Myocyte (in vitro differentiated cells): ENCODE data around the gene HOXC11. TPM values are rescaled to one million over a fixed set of nuclear protein-coding genes. Genes with fewer than 3 reads are reported as not detected.

Experiments used
- DNase-seq: peaks from one replicate; pipeline ENCODE4 v3.0.0-alpha.2; 2012; ENCODE audit warnings: low read depth
- total RNA-seq: library from RNA; depleted of rRNA; stranded (reverse); fragments of >200 nt; gene quantifications from 2 replicates; pipeline ENCODE4 v1.2.3, GENCODE V29; 2014

The HOXC11 gene
- total RNA-seq, 1 donor from 2014 or later, result 2.2 TPM

DNA sequence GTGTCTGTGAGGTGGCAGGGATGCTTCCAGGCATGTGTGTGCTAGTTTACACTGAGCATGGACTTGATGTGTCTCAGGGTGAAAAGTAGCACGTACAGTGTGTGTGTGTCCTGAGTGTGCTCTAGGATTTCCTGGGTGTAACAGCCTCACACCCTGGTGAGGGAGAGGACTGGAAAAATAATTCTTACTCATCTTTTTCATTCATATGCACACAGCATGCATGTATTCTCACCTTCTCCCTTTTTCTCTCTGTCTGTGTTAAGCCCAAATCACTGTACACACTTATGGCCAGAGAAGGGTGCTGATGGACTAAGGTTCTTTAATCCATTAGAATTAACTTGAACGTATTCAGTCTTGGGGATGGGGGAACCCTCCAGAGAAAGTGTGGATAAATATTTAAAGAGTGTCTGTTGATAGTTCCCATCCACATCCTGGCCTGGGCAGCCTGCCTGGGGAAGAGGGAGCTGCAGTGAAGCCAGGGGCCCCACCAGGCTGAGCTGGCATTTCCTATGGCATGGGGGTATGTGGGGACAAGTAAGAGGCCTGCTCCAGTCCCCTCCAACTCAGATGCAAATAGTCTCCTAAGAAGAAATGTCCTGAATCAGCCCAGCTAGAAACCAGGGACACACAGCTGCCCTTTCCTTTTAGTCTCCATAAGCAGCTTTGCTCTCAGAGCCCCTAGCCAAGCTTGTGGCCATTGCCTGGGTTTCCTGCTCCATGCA, 34.8 kb downstream of the HOXC11 start:
- DNase-seq, result no peak

GRCh38 chr12:54008260-54008552, 35.3 kb downstream of the HOXC11 start:
- no peak for DNase-seq

- peak; percentile 55 for DNase-seq
Observed at GRCh38 chr12:54009171-54010052, 36.5 kb downstream of the HOXC11 start.

GRCh38 chr12:54010053-54010971, 37.4 kb downstream of the HOXC11 start:
- DNase-seq, result peak; percentile 38

- DNase-seq, result peak; percentile 34
Observed at GRCh38 chr12:54010972-54011664, 38.2 kb downstream of the HOXC11 start.

GRCh38 chr12:54011665-54012532, 39.0 kb downstream of the HOXC11 start:
- DNase-seq, result peak; percentile 47

DNA sequence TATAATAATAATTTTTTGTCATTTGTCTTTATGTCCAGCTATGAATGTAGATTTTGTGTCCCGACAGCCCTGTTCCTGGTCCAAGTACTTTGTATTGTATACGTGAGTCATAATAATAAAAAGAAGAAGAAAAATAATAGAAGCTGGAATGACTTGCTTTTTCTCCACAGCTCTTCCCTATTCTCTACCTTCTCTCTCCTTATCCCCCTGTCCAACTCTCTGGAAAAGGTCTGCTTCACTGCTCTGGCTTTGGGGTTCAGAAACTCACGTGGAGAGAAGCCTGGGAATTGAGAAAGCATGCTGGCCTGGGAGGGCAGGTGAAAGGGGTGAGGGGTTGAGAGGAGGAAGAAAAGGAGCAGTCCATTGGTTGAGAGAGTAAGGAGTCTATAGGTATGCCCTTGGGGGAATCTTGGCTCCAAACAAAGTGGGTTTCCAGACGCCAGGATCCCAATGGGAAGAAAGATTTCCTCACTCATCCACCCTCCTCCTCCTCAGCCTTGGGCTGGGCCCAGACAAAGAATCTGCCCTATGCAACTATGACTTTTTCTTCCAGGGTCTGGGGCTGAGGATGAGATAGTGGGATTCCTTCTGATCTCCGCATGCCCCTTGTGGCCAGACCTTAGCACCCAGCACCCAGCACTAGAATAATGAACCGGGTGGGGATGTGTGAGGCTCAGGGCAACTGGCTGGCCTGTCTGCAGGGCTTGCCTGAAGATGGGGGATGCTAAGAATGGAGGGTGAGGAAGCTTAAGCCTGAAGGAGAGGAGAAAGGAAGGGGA, 39.9 kb downstream of the HOXC11 start:
- DNase-seq, result peak; percentile 37

DNA sequence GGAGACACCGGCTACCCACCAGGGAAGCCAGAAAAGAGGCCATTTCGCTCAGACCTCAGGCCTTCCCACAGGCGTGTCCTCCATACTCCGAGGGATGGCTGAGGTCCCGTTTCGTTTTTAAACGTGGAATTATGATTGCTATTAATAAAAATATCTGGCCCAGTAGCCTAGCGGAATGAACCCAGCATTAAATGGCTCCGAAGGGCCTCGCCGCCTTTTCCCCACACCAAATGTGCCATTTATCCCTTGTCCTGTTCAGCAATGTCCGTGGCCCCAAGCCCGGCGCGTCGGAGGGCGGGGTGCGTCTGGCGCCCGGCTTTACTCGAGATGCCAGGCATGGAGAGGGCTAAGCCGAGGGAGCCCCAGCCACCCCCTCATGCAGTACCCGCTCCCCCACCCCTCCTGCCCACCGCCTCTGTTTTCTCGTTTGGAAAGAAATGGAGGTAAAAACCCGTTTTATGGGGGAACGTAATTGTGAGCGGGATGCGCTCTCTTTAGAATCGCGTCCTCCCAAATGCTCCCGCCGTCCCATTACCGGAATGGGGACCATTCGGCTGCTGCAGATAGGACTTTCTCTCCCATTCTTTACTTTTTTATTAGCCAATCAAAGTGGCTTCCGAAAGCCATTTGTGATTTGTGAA, 41.6 kb downstream of the HOXC11 start:
- peak; percentile 66 for DNase-seq

DNA sequence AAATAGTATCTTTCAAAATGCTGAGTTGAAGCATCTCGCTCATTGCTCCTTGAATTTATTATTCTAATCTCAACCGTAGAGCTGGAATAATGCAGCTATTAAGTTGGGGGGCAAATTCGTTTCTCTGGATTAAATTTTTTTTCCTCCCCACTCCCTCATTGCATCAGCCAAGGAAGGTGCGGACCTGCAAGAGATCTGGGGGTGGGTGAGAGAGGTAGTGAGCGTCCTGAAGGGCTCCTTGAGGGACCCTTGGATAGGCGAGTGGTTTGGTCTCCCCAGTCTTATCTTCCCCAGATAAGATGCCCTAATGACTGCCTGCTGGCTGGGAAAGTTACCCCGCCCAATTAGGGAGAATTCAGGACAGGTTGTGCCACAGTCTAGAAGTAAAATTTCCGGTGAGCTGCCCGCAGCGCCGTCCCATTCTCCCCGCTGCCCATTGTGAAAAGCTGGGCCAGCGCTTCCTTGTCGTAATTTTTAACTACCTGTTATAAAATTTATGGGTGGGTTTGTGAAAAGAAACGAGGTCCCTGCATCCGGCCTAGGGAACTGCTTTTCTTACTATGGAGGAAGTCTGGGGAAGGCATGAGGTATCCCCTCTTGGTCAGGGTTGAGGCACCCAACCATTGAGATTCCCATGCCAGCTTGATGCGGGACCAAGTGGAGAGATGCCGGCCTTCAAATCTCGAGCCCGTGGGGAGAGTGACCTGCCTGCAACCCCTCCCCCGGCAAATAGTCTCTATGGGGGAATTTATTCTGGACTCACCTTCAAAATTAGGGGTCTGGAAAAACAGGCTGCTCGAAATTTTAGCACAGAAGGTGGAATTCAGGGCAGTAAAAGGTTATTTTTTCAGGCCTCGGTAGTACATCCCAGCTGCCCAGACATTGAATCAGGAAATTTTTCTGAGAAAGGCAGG, 42.3 kb downstream of the HOXC11 start:
- no peak for DNase-seq

DNA sequence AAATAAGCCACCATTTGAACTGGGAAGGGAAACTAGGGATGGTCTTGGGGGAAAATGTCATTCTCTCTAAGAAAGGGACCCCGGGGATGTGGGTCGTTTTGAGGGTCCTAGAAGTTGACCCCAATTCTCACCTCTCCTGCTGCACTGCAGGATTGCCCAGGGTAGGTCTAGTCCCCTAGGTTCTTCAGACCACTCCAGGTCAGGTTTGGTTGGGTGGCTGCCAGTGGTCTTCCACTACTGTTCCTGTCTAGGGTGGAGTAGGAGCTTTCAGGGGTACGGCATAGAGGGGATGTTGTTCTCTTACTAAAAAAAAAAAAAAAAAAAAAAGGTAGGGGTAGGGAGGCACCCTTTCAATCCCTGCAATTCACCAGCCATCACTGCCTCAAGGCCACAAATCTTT, 43.1 kb downstream of the HOXC11 start:
- no peak for DNase-seq

GRCh38 chr12:54016478-54016964, 43.6 kb downstream of the HOXC11 start:
- peak; percentile 80 for DNase-seq

GRCh38 chr12:54017027-54017788, 44.3 kb downstream of the HOXC11 start:
- peak; percentile 88 for DNase-seq

DNA sequence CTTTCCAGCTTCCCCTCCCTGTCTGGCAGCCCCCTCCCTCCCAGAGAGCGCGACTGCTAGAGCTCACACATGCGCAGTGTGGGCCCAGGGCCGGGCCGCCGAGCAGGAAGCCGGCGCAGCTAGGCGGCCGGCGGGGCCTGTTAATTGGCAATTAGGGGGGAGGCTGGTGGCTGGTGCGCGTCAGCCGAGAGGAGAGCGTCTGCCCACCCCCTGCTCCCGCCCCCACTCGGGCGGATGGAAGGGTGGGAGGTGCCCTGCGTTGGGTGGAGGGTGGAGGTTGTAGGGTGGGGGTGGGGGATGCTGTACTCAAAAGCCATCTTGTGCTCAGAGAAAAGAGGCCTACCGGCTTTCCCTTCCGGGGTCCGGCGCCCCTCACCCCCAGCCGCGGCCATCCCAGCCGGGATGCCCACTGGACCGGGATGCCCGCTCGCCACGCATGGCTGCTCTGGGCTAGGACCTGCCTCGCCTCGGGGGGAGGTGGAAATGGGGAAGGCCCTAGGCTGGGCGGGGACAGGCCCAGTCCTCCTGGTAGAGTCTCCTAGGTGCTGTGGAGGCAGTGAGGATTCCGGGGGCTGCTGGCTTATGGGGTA, 45.0 kb downstream of the HOXC11 start:
- DNase-seq, result peak; percentile 95

DNA sequence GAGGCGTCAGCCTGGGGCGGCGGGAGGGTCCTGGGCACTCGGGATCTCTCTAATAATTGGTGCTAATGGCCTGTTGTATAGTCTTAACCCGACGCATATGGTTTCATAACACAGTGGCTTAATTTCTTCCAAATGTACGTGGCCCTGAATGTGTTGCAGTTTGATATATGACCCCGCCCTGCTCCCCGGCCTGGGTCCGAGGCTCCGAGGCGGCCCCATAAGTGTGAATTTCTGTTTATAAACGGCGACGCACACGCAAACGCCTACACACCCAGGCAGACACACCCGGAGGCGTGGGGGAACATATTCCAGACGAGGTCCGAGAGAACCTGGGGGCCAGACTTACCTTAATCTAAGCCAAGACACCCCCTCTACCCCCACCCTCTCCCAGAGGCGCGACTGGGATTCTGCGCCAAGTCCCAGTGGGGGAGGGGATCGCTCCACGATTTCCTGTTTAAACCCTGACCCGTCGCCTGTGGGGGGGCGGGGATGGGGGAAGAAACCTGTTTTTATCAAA, 45.6 kb downstream of the HOXC11 start:
- peak; percentile 75 for DNase-seq

DNA sequence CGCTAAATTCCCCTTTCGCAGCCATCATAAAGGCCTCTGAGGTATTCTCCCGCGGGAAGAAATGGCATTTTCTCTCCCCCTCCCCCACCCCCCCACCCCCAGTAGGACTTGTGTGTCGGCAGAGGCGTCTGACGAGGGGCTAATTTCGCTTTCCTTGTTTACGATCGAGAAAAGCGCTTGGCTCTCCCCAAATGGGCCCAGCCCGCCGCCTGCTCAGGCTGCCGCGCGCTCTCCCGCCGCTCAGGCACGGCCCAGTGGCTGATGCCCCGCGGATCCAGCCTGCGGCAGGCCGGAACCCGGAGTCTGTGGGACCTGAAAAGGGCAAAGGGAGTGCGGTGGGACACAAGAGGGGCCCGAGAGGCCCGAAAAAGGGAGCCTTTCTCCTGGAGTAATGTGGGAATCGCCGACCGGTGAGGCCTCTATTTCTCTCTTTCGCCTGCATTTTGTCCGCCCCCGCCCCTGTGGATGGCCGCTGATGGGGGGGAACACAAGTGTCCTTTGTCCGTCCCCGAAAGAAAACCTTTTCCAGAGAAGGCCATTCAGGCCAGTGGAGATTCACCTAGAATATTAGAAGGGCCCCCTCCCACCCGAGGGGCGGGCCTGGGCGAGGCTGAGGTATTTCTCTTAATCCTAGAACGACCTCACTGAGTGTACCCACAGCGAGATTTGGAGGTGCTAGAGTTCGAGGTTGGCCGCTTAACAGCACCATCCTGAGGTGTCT, 46.3 kb downstream of the HOXC11 start:
- peak; percentile 59 for DNase-seq
